Measurements from ENCODE around the gene MAGI1. TPM values are rescaled to one million over a fixed set of nuclear protein-coding genes. Genes with fewer than 3 reads are reported as not detected.

The MAGI1 gene
- polyA plus RNA-seq, 3 donors = 28.3 to 29.7 (median 29.3) TPM

DNA sequence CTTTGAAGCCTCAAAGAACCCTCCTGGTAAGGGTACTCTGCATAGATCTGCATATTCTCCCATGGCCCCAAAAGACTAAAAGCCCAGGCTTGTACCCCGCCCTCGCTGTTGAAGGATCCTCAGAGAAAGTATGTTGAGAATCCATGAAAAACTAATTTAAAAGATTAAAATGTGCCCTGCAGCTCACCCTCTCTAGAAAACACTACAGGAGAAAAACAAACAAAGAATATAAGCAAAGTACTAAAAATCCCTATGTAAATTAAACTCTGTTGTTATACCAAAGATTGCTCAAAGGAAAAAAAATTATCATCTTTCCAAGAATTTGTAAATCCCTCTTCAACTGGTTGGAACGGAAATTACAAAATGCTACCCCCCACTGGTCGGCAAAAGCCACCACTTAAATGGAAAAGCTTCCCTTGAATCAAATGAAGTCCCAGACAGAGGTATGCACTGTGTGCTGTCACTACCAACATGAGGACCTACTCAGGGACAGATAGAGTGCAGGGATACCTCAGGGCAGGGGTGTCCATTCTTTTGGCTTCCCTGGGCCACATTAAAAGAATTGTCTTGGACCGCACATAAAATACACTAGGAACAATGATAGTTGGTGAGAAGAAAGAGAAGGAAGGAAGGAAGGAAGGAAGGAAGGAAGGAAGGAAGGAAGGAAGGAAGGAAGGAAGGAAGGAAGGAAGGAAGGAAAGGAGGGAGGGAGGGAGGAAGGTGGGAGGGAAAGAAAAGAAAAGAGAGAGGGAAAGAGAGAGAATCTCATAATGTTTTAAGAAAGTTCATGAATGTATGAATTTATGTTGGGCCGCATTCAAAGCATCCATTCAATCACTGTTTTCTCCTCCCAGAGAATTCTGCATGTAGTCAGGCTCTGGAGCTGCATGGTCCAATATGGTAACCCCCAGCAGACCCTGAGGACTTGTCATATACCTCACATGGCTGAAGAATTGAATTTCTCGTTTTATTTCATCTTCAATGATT, 88.1 kb downstream of the MAGI1 start:
- DNase-seq (ENCODE audit: low read depth in 3 of 3, low spot score in 2 of 3) = no peak

DNA sequence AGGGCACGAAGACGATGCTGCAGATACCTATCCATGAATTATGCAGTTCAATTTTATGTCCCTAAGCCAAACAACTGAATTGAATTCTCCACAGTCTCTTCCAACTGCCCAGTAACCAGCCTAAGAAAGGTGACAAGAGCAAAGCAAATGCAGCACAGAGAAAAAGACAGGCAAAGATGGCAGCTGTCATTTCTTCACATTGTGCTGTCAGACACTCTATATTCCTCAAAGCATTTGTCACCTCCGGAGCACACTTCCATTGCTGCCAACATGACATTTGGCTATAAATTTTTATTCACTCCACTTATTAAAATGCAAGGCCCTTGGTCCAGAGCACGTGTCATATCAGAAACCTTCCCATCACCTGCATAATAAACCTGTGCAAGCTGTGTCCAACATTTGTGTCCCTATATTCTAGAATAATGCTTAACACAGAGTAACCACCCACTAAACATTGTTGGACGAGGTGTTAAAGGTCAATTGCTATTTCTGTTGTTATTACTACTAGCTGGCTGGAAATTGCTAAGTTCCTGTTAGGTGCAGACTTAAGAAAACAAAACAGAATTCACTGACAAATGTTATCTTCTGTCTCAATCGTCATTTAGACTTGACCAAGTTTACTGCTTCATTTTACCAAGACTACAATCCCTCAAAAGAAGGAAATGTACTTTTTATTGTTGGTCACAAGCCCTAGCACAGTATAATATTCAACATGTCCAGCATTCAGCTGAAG, 89.7 kb downstream of the MAGI1 start:
- DNase-seq (ENCODE audit: low read depth in 3 of 3, low spot score in 2 of 3) = no peak

DNA sequence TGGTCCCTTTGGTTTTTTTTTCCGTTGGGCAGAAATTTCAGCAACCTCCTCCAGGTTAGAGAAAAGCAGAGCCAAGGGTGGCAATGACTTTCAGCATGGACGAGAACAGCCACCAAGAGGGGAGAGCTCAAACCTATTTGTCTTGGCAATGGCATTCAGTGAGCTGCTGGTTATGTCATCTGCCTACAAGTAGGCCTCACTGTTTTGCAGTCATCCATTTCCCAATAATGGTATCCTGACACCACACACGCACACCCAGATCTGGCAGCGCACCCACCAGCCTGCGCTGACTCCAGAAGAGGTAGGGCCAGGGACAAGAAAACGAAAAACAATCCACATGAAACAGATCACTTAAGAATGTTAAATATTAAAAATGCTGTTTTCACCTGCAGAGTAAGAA, 92.3 kb downstream of the MAGI1 start:
- DNase-seq (ENCODE audit: low read depth in 3 of 3, low spot score in 2 of 3) = no peak

DNA sequence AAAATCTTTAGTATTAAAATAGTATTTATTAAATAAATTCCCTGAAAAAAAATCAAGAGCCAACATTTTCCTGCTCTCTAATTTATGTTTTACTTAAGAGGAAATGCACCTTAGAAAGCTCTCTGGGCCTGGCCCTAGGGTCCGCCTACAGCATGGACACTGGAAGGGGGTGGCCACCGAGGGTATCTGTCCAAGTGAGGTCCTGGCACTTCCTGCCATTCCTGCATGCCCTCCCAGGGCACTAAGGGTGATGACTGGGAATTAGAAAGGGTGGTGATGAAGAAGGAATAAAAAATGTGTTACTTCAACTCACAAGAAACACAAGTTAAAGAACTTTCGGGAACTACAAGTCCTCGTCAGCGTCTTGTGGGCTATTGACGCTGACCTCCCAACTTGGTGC, 92.8 kb downstream of the MAGI1 start:
- DNase-seq (ENCODE audit: low read depth in 3 of 3, low spot score in 2 of 3) = no peak

DNA sequence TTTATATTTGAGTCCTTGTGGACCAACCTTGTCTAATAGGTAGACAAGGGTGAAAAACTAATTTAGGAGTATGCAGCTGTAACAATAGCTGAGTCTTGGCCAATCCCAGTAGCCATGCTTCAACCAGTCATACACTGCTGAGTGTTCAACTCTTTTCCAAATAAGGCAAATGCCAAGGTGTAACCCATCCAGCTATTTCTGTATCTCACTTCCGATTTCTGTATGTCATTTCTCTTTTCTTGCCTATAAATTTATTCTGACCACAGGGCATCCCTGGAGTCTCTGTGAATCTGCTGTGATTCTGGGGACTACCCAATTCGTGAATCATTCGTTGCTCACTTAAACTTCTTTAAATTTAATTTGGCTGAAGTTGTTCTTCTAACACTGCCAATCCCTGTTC, 93.2 kb downstream of the MAGI1 start:
- no peak for DNase-seq (ENCODE audit: low read depth in 3 of 3, low spot score in 2 of 3)

DNA sequence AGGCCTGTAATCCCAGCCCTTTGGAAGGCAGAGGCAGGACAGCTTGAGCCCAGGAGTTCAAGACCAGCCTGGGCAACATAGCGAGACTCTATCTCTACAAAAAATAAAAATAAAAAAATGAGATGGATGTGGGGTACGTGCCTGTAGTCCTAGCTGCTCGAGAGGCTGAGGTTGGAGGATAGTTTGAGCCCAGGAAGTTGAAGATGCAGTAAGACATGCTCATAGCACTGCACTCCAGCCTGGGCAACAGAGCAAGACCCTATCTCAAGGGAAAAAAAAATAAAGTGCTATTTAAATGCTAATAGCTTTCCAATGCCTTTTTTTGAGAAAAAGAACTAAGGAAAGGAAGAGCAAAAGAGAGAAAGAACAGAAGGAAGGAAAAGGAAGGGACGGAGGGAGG, 94.5 kb downstream of the MAGI1 start:
- DNase-seq (ENCODE audit: low read depth in 3 of 3, low spot score in 2 of 3) = no peak

DNA sequence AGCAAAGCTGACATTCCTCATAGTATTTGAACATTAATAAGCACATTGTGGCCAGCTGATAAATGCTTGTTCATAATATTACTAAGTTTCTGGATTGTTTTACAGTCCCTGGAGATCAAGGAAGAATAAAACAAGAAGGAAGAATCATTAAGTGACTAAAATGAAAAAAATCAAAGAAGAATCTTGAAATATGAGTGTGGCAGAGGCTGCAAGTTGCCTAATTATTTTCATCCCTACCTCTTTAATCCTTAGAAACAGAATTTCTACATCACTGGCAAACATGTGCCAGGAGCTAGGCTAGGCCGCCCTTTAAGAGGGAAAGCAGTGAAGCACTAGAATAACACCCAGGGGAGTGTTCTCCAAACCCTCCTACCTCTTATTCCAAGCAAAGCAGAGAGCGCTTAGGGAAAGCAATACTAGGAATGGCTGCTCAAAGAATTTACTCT, 98.9 kb downstream of the MAGI1 start:
- DNase-seq (ENCODE audit: low read depth in 3 of 3, low spot score in 2 of 3) = no peak

DNA sequence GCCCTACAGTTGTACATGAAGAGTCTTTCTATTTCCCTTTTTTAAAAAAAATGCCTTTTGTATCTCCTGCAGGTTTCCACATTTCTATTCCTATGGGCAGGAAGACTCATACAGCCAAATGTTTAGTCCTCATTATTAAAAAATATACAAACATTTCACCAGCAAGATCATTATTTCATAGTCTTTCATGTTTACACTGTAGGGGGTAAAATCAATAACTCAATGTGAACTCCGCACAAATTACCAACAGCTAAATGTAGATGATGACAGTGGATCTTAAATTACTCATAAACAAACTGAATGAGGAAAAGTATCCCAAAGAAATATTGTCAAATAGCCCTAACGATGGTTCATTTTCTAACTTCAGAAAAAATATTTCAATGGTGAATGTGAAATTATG, 99.5 kb downstream of the MAGI1 start:
- DNase-seq (ENCODE audit: low read depth in 3 of 3, low spot score in 2 of 3) = no peak

DNA sequence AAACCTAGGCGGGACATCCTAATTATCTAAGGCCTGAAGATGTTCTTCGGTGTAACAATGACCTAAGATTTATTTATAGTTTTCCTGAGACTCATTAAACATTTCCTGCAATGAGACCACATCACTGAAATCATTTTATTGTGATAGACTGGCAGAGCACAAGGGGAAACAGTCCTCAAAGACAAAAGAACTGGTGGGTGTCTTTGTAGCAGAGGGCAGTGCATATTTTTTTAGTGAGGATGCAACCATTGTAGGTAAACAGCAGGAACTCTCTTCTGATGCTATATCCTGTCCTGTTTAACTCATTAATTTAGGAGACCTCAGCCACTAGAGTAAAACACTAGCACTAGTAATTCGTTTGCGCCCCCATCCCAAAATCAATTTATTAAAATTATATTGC, 100.0 kb downstream of the MAGI1 start:
- no peak for DNase-seq (ENCODE audit: low read depth in 3 of 3, low spot score in 2 of 3)

DNA sequence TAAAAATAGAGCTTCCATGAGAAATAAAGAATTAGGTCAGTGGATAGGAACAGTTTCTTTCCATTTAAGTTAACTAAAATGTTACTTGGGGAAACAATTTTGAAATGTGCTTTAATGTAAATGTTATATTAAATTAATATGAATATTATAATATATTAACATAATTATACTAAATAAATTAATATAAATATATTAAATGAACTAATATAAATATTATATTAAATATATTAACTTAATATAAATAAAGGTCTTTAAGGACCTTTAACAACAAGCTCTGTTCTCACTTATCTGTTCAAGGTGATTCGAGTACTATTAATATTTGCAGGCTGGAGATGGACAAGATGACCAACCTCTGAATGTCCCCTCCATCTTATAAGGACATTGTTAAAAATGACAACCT, 100.6 kb downstream of the MAGI1 start:
- no peak for DNase-seq (ENCODE audit: low read depth in 3 of 3, low spot score in 2 of 3)

DNA sequence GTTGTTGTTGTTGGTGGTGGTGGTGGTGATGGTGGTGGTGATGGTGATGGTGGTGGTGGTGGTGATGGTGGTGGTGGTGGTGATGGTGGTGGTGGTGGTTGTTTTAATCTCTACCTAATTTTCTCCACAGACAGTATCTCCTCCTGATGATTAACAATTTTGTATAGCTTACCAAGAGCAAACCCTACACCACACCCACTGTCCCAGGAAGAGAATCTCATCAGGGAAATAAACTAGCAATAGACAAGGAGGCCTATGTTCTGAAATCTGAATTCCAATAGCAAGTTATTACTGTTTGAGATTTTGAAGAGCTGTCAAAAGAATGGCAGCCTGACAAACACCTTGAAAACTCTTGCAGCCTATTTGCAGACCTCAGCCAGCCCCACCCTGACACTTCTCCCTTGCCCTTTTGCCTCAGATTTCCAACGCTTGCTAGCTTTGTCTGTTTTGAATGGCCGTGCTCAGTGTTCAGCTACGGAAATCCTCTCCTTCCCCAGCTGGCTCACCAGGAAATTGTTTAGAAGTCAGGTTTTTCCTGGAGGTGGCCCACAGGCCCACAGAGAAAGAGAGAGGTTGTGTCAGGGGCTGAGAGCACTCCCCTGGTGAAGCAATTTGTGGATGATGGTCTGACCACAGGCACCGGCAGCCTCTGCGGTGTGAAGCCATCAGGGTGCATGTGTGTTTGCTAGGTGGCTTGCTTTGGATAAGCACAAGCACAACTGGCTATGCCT, 101.6 kb downstream of the MAGI1 start:
- DNase-seq (ENCODE audit: low read depth in 3 of 3, low spot score in 2 of 3) = no peak

DNA sequence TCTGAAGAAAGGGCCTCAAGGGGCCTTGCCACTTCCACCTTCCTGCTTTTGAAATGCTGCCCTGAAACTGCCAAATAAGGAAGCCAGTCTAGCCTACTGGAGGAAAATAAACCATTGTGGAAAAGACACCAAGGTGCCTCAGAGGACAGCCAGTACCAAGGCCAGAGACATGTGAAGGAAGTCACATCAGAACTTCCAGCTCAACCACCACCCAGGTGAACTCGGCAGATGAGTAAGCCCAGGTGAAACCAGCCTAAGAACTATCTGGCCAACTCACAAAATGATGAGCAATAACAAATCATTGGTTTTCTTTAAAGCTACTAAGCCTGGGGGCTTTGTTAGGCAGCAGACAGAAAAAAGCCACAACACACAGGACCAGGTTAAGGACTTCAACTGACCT, 103.0 kb downstream of the MAGI1 start:
- no peak for DNase-seq (ENCODE audit: low read depth in 3 of 3, low spot score in 2 of 3)

DNA sequence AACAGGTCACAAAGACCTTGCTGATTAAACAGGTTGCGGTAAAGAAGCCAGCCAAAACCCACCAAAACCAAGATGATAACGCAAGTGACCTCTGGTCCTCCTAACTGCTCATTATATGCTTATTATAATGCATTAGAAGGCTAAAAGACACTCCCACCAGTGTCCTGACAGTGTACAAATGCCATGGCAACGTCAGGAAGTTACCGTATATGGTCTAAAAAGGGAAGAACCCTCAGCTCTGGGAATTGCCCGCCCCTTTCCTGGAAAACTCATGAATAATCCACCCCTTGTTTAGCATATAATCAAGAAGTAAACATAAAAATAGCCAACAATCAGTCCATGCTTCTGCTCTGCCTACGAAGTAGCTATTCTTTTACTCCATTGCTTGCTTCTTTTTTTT, 108.1 kb downstream of the MAGI1 start:
- DNase-seq (ENCODE audit: low read depth in 3 of 3, low spot score in 2 of 3) = no peak

DNA sequence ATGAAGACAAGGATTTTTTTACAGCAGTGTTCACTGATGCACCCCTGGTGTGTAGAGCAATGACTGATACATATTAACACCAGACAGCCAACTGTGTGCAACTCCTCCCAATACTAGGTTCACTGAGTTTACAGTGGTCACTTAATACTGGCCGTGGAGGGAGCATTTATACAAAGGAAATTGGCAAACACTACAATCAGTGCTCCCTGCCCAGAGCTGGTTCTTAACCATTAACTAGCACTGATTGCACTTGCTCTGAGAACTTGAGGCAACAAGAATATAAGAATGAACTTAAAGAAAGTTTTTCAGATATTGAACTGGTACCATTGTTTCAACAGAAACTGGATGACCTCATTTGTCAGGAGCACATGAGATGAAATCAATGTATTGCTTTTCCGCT, 110.6 kb downstream of the MAGI1 start:
- DNase-seq (ENCODE audit: low read depth in 3 of 3, low spot score in 2 of 3) = no peak

DNA sequence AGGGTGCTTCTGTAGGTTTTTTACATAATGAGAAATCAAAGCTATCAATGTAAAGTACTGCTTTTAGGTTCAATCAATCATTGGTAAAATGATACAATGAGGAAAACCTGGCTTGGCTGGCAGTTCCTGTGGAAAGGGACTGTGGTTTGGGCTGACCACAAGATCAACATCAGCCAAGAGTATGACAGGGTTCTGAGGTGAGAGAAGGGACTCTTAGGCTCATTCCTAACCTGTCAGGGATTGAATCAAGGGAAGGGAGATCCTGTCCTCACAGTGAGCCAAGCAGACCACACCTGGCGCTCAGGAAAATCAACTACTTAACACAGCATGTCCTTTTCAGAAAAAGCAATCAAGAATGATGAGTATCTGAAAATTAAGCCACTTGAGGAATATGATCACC, 111.1 kb downstream of the MAGI1 start:
- no peak for DNase-seq (ENCODE audit: low read depth in 3 of 3, low spot score in 2 of 3)

DNA sequence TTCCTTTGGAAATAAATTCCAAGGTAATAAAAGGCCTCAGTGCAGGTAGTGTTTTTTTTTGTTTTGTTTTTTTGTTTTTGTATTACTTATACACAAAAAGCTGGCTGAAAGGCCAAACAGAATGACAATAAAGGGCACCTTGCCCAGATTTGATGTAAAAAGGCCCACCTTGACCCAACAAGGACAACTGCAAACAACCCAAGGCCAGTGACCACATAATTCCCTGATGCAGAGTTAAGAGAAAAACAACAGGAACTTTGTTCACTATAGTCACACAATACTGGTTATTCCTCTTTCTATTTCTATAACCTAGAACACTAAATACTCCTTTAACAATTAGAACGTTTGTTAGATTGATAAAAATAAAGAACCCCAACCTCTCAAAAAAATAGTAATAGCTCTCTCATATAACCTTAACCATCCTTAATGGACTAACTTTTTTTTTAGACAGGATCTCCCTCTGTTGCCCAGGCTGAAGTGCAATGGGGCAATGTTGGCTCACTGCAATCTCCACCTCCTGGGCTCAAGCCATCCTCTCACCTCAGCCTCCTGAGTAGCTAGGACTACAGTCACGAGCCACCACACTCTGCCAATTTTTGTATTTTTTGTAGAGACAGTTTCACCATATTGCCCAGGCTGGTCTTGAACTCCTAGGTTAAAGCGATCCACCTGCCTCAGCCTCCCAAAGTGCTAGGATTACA, 113.3 kb downstream of the MAGI1 start:
- no peak for DNase-seq (ENCODE audit: low read depth in 3 of 3, low spot score in 2 of 3)

DNA sequence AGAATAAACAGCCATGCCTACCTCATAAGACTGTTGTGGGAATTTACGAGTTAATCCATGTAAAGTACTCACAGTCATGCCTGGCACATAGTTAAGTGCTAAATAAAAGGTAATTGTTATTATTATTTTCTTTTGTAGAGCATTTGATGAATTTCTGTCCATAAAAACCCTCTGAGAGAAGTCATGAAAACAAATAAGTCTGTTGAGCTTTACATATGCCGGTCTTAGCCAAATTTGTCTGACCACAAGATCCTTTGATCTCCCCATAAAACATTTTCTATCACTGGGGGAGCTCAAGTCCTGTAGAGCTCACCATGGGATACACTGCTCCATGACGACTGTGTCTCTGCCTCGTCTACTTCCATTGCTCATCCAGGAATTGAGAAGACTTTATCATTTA, 114.0 kb downstream of the MAGI1 start:
- no peak for DNase-seq (ENCODE audit: low read depth in 3 of 3, low spot score in 2 of 3)

DNA sequence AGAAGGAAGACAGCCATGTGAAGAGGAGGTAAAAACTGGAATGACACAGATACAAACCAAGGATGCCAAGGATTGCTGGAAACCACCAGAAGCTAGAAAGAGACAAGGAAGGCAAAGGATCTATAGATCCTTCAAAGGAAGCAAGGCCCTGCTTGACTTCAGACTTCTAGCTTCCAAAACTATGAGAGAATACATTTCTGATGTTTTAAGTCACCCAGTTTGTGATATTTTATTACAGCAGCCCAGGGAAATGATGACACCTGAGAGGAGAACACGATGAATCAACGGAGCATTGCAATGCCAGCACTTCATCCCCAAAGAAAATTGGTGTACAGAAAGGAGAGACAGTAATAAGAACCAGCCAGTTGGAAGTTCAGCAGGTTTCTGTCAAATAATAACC, 116.3 kb downstream of the MAGI1 start:
- no peak for DNase-seq (ENCODE audit: low read depth in 3 of 3, low spot score in 2 of 3)

DNA sequence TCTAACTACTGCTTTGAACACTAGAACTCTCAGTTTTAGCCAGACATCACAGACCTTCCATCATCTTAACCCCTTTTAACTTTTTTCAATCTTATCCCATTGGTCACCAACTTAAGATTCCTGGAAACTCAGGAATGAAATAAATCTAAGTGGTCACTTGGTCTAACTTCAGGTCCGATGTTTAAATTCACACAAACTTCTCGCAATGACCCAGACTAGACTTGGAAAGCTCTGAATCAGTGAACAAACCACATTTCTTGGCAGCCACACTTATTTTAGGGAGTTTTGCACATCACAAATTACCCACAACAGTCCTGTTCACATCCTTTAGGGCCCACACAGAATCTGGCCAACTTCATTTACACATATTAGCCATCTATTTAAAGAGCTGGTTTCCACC, 118.9 kb downstream of the MAGI1 start:
- no peak for DNase-seq (ENCODE audit: low read depth in 3 of 3, low spot score in 2 of 3)

DNA sequence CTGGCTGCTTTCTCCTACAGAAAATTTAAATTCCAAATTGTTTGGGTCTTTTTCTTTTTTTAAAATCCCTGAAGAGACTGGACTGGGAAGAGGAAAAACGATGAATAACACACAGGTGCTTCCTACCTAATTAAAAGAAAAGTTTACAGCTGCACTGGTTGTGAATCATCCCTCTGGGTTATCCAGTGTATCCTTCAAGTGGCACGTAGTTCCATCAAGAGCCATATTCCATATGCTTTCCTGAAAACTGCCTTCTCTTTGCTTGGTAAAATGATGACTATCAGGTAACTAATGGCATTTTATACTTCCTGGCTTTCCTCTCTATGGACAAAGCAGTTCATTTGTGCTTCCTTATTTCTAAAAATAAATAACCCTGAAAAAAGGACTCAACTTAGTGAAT, 123.2 kb downstream of the MAGI1 start:
- no peak for DNase-seq (ENCODE audit: low read depth in 3 of 3, low spot score in 2 of 3)

Data from right renal cortex interstitium (tissue), 3 donors.